HCT116 (cell line): Measurements from ENCODE around the gene TERT. TPM values are rescaled to one million over a fixed set of nuclear protein-coding genes. Genes with fewer than 3 reads are reported as not detected.

Experiments used
- ATAC-seq: fragments of 200-7000 bp; cut with Tn5 transposase; 2 replicates; pipeline ENCODE4 v1.9.1; 2020; ENCODE audit warnings: mild to moderate bottlenecking, moderate library complexity
- BruUV-seq: library from RNA; stranded (reverse); fragments of 400-500 nt; replicated peaks from 2 replicates; lab custom pipeline; 2021; lab: Mats Ljungman, UMichigan
- CTCF ChIA-PET: fragments of 300-600 bp; sonication (Branson Sonifier 250); formaldehyde crosslinking; loops from one replicate; lab custom pipeline; 2021; ENCODE audit warnings: antibody characterized with exemption; lab: Charles Lee
- POLR2A ChIA-PET: fragments of 300-600, 350-600 bp; sonication (Branson Sonifier 250); formaldehyde crosslinking; loops from one replicate; lab custom pipeline; 2021; ENCODE audit warnings: antibody characterized with exemption; lab: Charles Lee
- RAD21 ChIA-PET, 2 experiments: fragments of 300-600 bp; sonication (Branson Sonifier 250); formaldehyde crosslinking; loops; one replicate each; lab custom pipeline; 2023; ENCODE audit warnings: low total read pairs in 2 of 2; ENCODE audit not compliant: uncharacterized antibody in 2 of 2, unreplicated experiment in 2 of 2, low non-redundant PET in 1 of 2; lab: Charles Lee
- DNase-seq: peaks from one replicate; pipeline ENCODE4 v3.0.0-alpha.2; 2010; ENCODE audit warnings: low read depth, low spot score
- H2AFZ ChIP-seq: fragments of 200-600 bp; shearing (Covaris generic), sonication (generic); 2 replicates; pipeline ENCODE4 v1.6.1; 2017; ENCODE audit warnings: low read depth, mixed run types, mixed read lengths, antibody characterized with exemption, low read length; ENCODE audit not compliant: poor library complexity, severe bottlenecking
- H3K27ac ChIP-seq: 2 replicates; pipeline ENCODE4 v1.5.1; 2012; ENCODE audit warnings: low read depth, low read length
- H3K27me3 ChIP-seq: fragments of 200-600 bp; sonication (generic); 2 replicates; pipeline ENCODE4 v1.6.1; 2016; ENCODE audit warnings: mixed run types, low read length, mixed read lengths; ENCODE audit not compliant: insufficient read depth
- H3K36me3 ChIP-seq, 2 experiments: fragments of 200-500 bp in 1 of 2; fragments of 200-600 bp in 1 of 2; sonication (Bioruptor generic) in 1 of 2; sonication (generic) in 1 of 2; 2 replicates each; pipeline versions ENCODE4 v1.5.1 to v1.6.1; 2014 to 2016; ENCODE audit warnings: low read length in 2 of 2, inconsistent platforms in 1 of 2, mixed read lengths in 1 of 2, mixed run types in 1 of 2; ENCODE audit not compliant: insufficient read depth in 2 of 2, control insufficient read depth in 1 of 2
- H3K4me1 ChIP-seq, 2 experiments: fragments of 200-600 bp in 1 of 2; sonication (generic) in 1 of 2; 2 replicates each; pipeline versions ENCODE4 v1.5.1 to v1.6.1; 2012 to 2017; ENCODE audit warnings: low read length in 2 of 2, inconsistent platforms in 1 of 2, mild to moderate bottlenecking in 1 of 2, mixed read lengths in 1 of 2, mixed run types in 1 of 2, moderate library complexity in 1 of 2; ENCODE audit not compliant: insufficient read depth in 2 of 2, control insufficient read depth in 1 of 2
- H3K4me2 ChIP-seq: fragments of 200-600 bp; sonication (generic); 2 replicates; pipeline ENCODE4 v1.6.1; 2017; ENCODE audit warnings: mixed run types, low read length, mixed read lengths
- H3K4me3 ChIP-seq, 2 experiments: fragments of 200-600 bp in 1 of 2; sonication (generic) in 1 of 2; replicated peaks in 1 of 2; 2 replicates each; pipeline ENCODE4 v1.5.1; 2011 to 2016; ENCODE audit warnings: low read length in 2 of 2, control low read depth in 1 of 2, low read depth in 1 of 2, mild to moderate bottlenecking in 1 of 2, mixed read lengths in 1 of 2, mixed run types in 1 of 2
- H3K79me2 ChIP-seq: fragments of 200-600 bp; sonication (generic); 2 replicates; pipeline ENCODE4 v1.6.1; 2017; ENCODE audit warnings: mild to moderate bottlenecking, mixed run types, low read length, moderate library complexity, mixed read lengths; ENCODE audit not compliant: insufficient read depth
- H3K9ac ChIP-seq: fragments of 200-600 bp; sonication (generic); 2 replicates; pipeline ENCODE4 v1.6.1; 2016; ENCODE audit warnings: low read length, mixed read lengths
- H3K9me2 ChIP-seq: fragments of 200-600 bp; sonication (generic), shearing (Covaris generic); 2 replicates; pipeline ENCODE4 v1.6.1; 2017; ENCODE audit warnings: mixed run types, mild to moderate bottlenecking, moderate library complexity; ENCODE audit not compliant: insufficient read depth
- H3K9me3 ChIP-seq, 2 experiments: fragments of 200-500 bp in 1 of 2; fragments of 200-600 bp in 1 of 2; sonication (Bioruptor generic) in 1 of 2; sonication (generic) in 1 of 2; 2 replicates each; pipeline ENCODE4 v1.6.1; 2014 to 2017; ENCODE audit warnings: low read length in 2 of 2, mixed read lengths in 2 of 2, inconsistent platforms in 1 of 2, low read depth in 1 of 2, mild to moderate bottlenecking in 1 of 2, mixed run types in 1 of 2, moderate library complexity in 1 of 2; ENCODE audit not compliant: control insufficient read depth in 1 of 2, insufficient read depth in 1 of 2
- H4K20me1 ChIP-seq: fragments of 200-600 bp; sonication (generic), shearing (Covaris generic); 2 replicates; pipeline ENCODE4 v1.6.1; 2017; ENCODE audit warnings: mixed run types, mild to moderate bottlenecking, moderate library complexity; ENCODE audit not compliant: insufficient read depth
- ATF3 ChIP-seq: IDR thresholded peaks from 2 replicates; pipeline ENCODE4 v1.6.1; 2012
- CBX3 ChIP-seq: IDR thresholded peaks from 2 replicates; pipeline ENCODE4 v1.6.1; 2012; ENCODE audit warnings: low read depth
- CEBPB ChIP-seq: IDR thresholded peaks from 2 replicates; pipeline ENCODE4 v1.6.1; 2012; ENCODE audit warnings: low read depth
- CTCF ChIP-seq, 3 experiments: fragments of 200-600 bp in 1 of 3; sonication (generic) in 1 of 3; IDR thresholded peaks in 2 of 3; conservative IDR thresholded peaks in 1 of 3; 2 replicates each; pipeline ENCODE4 v1.5.1; 2012 to 2017; ENCODE audit warnings: low read depth in 2 of 3, low read length in 2 of 3, antibody characterized with exemption in 1 of 3, borderline replicate concordance in 1 of 3, control low read depth in 1 of 3, mild to moderate bottlenecking in 1 of 3, mixed read lengths in 1 of 3, mixed run types in 1 of 3, moderate library complexity in 1 of 3; ENCODE audit not compliant: insufficient read depth in 1 of 3
- EGR1 ChIP-seq: IDR thresholded peaks from 2 replicates; pipeline ENCODE4 v1.6.1; 2012; ENCODE audit warnings: low read depth
- ELF1 ChIP-seq: IDR thresholded peaks from 2 replicates; pipeline ENCODE4 v1.6.1; 2012; ENCODE audit warnings: low read depth, borderline replicate concordance
- EZH2 ChIP-seq: fragments of 200-600 bp; sonication (generic); IDR thresholded peaks from 2 replicates; pipeline ENCODE4 v1.6.1; 2017; ENCODE audit warnings: antibody characterized with exemption, mixed run types
- EZH2phosphoT487 ChIP-seq: fragments of 200-600 bp; IDR thresholded peaks from 2 replicates; pipeline ENCODE4 v1.6.1; 2018; ENCODE audit warnings: antibody characterized with exemption, borderline replicate concordance
- FOSL1 ChIP-seq: IDR thresholded peaks from 2 replicates; pipeline ENCODE4 v1.6.1; 2012; ENCODE audit warnings: low read depth
- JUND ChIP-seq: IDR thresholded peaks from 2 replicates; pipeline ENCODE4 v1.6.1; 2012
- POLR2A ChIP-seq: IDR thresholded peaks from 2 replicates; pipeline ENCODE4 v1.7.0; 2011; ENCODE audit warnings: borderline replicate concordance; ENCODE audit not compliant: insufficient read depth, insufficient read length; ENCODE audit errors: extremely low read depth
- REST ChIP-seq: IDR thresholded peaks from 2 replicates; pipeline ENCODE4 v1.6.1; 2012; ENCODE audit warnings: low read depth
- SIN3A ChIP-seq: IDR thresholded peaks from 2 replicates; pipeline ENCODE4 v1.6.1; 2012; ENCODE audit warnings: low read depth
- SP1 ChIP-seq: IDR thresholded peaks from 2 replicates; pipeline ENCODE4 v1.6.1; 2012; ENCODE audit warnings: low read depth
- SRF ChIP-seq: IDR thresholded peaks from 2 replicates; pipeline ENCODE4 v1.6.1; 2012; ENCODE audit warnings: low read depth
- TCF7L2 ChIP-seq: IDR thresholded peaks from 2 replicates; pipeline ENCODE4 v1.7.0; 2011; ENCODE audit warnings: borderline replicate concordance, inconsistent platforms; ENCODE audit not compliant: insufficient read depth, insufficient read length; ENCODE audit errors: extremely low read depth
- YY1 ChIP-seq: IDR thresholded peaks from 2 replicates; pipeline ENCODE4 v1.6.1; 2011; ENCODE audit warnings: low read length, low read depth, moderate library complexity, mild to moderate bottlenecking; ENCODE audit not compliant: insufficient replicate concordance; ENCODE audit errors: extremely low read depth
- ZBTB33 ChIP-seq: IDR thresholded peaks from 2 replicates; pipeline ENCODE4 v1.6.1; 2011; ENCODE audit warnings: mild to moderate bottlenecking, low read length, moderate library complexity; ENCODE audit not compliant: insufficient replicate concordance; ENCODE audit errors: extremely low read depth
- ZFX ChIP-seq: fragments of 450-650 bp; IDR thresholded peaks from 2 replicates; pipeline ENCODE4 v1.6.1; 2017
- ZNF274 ChIP-seq: fragments of 200-500 bp; sonication (Bioruptor generic); IDR thresholded peaks from 2 replicates; pipeline ENCODE4 v1.6.1; 2014; ENCODE audit warnings: mild to moderate bottlenecking, low read depth, low read length, inconsistent platforms
- intact Hi-C: fragments of 100-400 bp; cut with micrococcal nuclease; formaldehyde crosslinking; loops from 2 replicates; pipeline ENCODE4 v1.10.0; 2022
- total RNA-seq: library from RNA; stranded (reverse); gene quantifications from one replicate; pipeline ENCODE4 v1.2.1, GENCODE V29; 2021; ENCODE audit not compliant: unreplicated experiment

The TERT gene
- total RNA-seq, 1 experiment from 2014 or later = 6.9 TPM

- intact Hi-C loops = no loop called here
- ChIA-PET POLR2A (no interaction called here), RAD21 (no interaction called here), CTCF (no interaction called here)
- Histone ChIP-seq H3K27ac (no peak overlapping the region), H3K36me3 (no peaks in the 10 kb centered on the region), H3K9me3 (no peaks in the 10 kb centered on the region; a peak in 1 of 4 replicates), H2AFZ (no peak overlapping the region), H3K27me3 (no peaks in the 10 kb centered on the region), H4K20me1 (no peaks in the 10 kb centered on the region), H3K4me1 (peaks cover 0 to 5% of the 10 kb centered on the region in 2 experiments; a peak in 1 of 4 replicates), H3K4me2 (no peak overlapping the region), H3K4me3 (no peak overlapping the region), H3K9me2 (no peaks in the 10 kb centered on the region), H3K79me2 (no peaks in the 10 kb centered on the region), H3K9ac (no peak overlapping the region)
- no TSS peak for BruUV-seq
- ATAC-seq = no peak
- DNase-seq = no peak
- TF ChIP-seq SIN3A (no peak), CTCF (IDR thresholded peaks at IDR 0.05 in 2 of 3, conservative IDR thresholded peaks at IDR 0.05 in 1 of 3; ENCODE audit: borderline replicate concordance in 1 of 3, insufficient read depth in 1 of 3, low read depth in 2 of 3, low read length in 2 of 3) (no peak), EZH2phosphoT487 (no peak), SP1 (no peak), ELF1 (no peak), CBX3 (no peak), YY1 (no peak), SRF (no peak), TCF7L2 (no peak), EGR1 (no peak), CEBPB (no peak), ATF3 (no peak), JUND (no peak), POLR2A (no peak), EZH2 (no peak), ZFX (no peak), REST (no peak), FOSL1 (no peak), ZBTB33 (no peak), ZNF274 (no peak)
Measured at GRCh38 chr5:1216211-1216917, 78.5 kb downstream of the TERT start.
